Esophagus muscularis mucosa (tissue), 4 donors: ENCODE data around the gene TUBB4A. TPM values are rescaled to one million over a fixed set of nuclear protein-coding genes. Genes with fewer than 3 reads are reported as not detected.

ENCODE experiments used
- DNase-seq: peaks from one replicate; pipeline ENCODE4 v3.0.0-alpha.2; 2017; ENCODE audit errors: extremely low spot score
- H3K27ac ChIP-seq, 4 donors: fragments of 200-600 bp; sonication (generic); replicated peaks in 1 of 4; 1 replicate in 3 of 4; 2 replicates in 1 of 4; pipeline ENCODE4 v1.5.1; 2016 to 2019; ENCODE audit warnings: mild to moderate bottlenecking in 1 of 4
- H3K27me3 ChIP-seq, 4 donors: fragments of 200-600 bp; sonication (generic); one replicate each; pipeline versions ENCODE4 v1.5.1 to v1.6.0; 2016 to 2019
- H3K36me3 ChIP-seq, 4 donors: fragments of 200-600 bp; sonication (generic); one replicate each; pipeline ENCODE4 v1.5.1; 2016 to 2019
- H3K4me1 ChIP-seq, 4 donors: fragments of 200-600 bp; sonication (generic); one replicate each; pipeline ENCODE4 v1.5.1; 2016 to 2019
- H3K4me3 ChIP-seq, 4 donors: fragments of 200-600 bp; sonication (generic); 1 replicate in 2 of 4; 2 replicates in 2 of 4; pipeline ENCODE4 v1.5.1; 2016 to 2019; ENCODE audit warnings: mild to moderate bottlenecking in 4 of 4, moderate library complexity in 1 of 4
- H3K9me3 ChIP-seq, 4 donors: fragments of 200-600 bp; sonication (generic); 1 replicate in 3 of 4; 2 replicates in 1 of 4; pipeline ENCODE4 v1.5.1; 2016 to 2019
- CTCF ChIP-seq, 3 experiments: fragments of 200-600 bp in 2 of 3; fragments of 450-650 bp in 1 of 3; sonication (generic) in 2 of 3; IDR thresholded peaks; one replicate each; pipeline ENCODE4 v1.5.1; 2017 to 2019; ENCODE audit warnings: antibody characterized with exemption in 3 of 3, mild to moderate bottlenecking in 2 of 3, moderate library complexity in 1 of 3
- EP300 ChIP-seq: sonication (generic); formaldehyde crosslinking; IDR thresholded peaks from one replicate; pipeline ENCODE4 v1.6.1; 2017; ENCODE audit warnings: antibody characterized with exemption
- POLR2A ChIP-seq: fragments of 450-650 bp; IDR thresholded peaks from one replicate; pipeline ENCODE4 v1.6.1; 2017; ENCODE audit warnings: antibody characterized with exemption, moderate library complexity, mild to moderate bottlenecking, low read depth
- POLR2AphosphoS5 ChIP-seq, 2 donors: sonication (generic); formaldehyde crosslinking; IDR thresholded peaks; one replicate each; pipeline ENCODE4 v1.6.1; 2017; ENCODE audit warnings: antibody characterized with exemption in 2 of 2
- WGBS: methylation state at CpG from one replicate; pipeline ENCODE4 v1.1.5; 2018; 5-methylcytosine and 5-hydroxymethylcytosine counted together
- intact Hi-C: fragments of 100-400 bp; cut with DNase I; formaldehyde crosslinking; loops from one replicate; pipeline ENCODE4 v1.15.1; 2023
- total RNA-seq, 4 donors: library from RNA; depleted of rRNA; stranded (reverse); fragments of >200 nt; gene quantifications; one replicate each; pipeline versions ENCODE4 v1.1.0 to v1.2.1, GENCODE V29; 2016

Gene TUBB4A
- total RNA-seq, 4 donors from 2014 or later = 1.7 to 4.7 (median 3.4) TPM

GRCh38 chr19:6495947-6496346 is 6.2 kb downstream of the TUBB4A start:
- intact Hi-C loops = no loop called here
- H3K36me3 ChIP-seq = no peaks in the 10 kb centered on the region
- TF ChIP-seq CTCF (IDR thresholded peaks at IDR 0.05) (no peak), EP300 (no peak), POLR2AphosphoS5 (IDR thresholded peaks at IDR 0.05) (no peak), POLR2A (no peak)
- peaks cover 0 to 13% (median 9%) of the 10 kb centered on the region in 4 donors for H3K9me3 ChIP-seq
- no peak overlapping the region for H3K27ac ChIP-seq
- WGBS = 92% methylated on average over 19 of the region's 19 CpGs
- no peaks in the 10 kb centered on the region for H3K4me1 ChIP-seq
- H3K4me3 ChIP-seq = no peak overlapping the region
- DNase-seq = no peak
- peaks cover 0 to 54% (median 5%) of the 10 kb centered on the region in 4 donors for H3K27me3 ChIP-seq

GRCh38 chr19:6494438-6495036 is 7.6 kb downstream of the TUBB4A start:
- WGBS = 88% methylated on average over 8 of the region's 8 CpGs
- intact Hi-C loops = no loop called here
- H3K36me3 ChIP-seq = no peaks in the 10 kb centered on the region
- no peaks in the 10 kb centered on the region for H3K4me1 ChIP-seq
- no peak overlapping the region for H3K27ac ChIP-seq
- no peak overlapping the region for H3K4me3 ChIP-seq
- H3K27me3 ChIP-seq = peaks cover 0 to 47% (median 2%) of the 10 kb centered on the region in 4 donors
- no peak for DNase-seq
- peaks cover 0 to 13% (median 9%) of the 10 kb centered on the region in 4 donors for H3K9me3 ChIP-seq
- TF ChIP-seq EP300 (no peak), POLR2AphosphoS5 (IDR thresholded peaks at IDR 0.05) (no peak), POLR2A (no peak), CTCF (IDR thresholded peaks at IDR 0.05) (no peak)

GRCh38 chr19:6491802-6492592 is 10.1 kb downstream of the TUBB4A start:
- DNase-seq = no peak
- H3K9me3 ChIP-seq = peaks cover 0 to 13% (median 9%) of the 10 kb centered on the region in 4 donors
- no peaks in the 10 kb centered on the region for H3K4me1 ChIP-seq
- no peak overlapping the region for H3K4me3 ChIP-seq
- 91% methylated on average over 4 of the region's 4 CpGs for WGBS
- intact Hi-C loops = no loop called here
- TF ChIP-seq CTCF (IDR thresholded peaks at IDR 0.05) (no peak), EP300 (no peak), POLR2A (no peak), POLR2AphosphoS5 (IDR thresholded peaks at IDR 0.05) (no peak)
- peaks cover 0 to 42% (median 0%) of the 10 kb centered on the region in 4 donors for H3K27me3 ChIP-seq
- no peak overlapping the region for H3K27ac ChIP-seq
- H3K36me3 ChIP-seq = no peaks in the 10 kb centered on the region

- Histone ChIP-seq H3K9me3 (peaks cover 0 to 13% (median 9%) of the 10 kb centered on the region in 4 donors), H3K4me3 (no peak overlapping the region), H3K4me1 (no peaks in the 10 kb centered on the region), H3K27ac (no peak overlapping the region), H3K27me3 (peaks cover 0 to 50% (median 0%) of the 10 kb centered on the region in 4 donors), H3K36me3 (no peaks in the 10 kb centered on the region)
- DNase-seq = no peak
- TF ChIP-seq CTCF (IDR thresholded peaks at IDR 0.05) = no peak
- no peak for TF ChIP-seq EP300
- no peak for TF ChIP-seq POLR2A
- no peak for TF ChIP-seq POLR2AphosphoS5 (IDR thresholded peaks at IDR 0.05)
- intact Hi-C loops = no loop called here
- WGBS = 54% methylated on average over 2 of the region's 2 CpGs
These were observed 12.0 kb downstream of the TUBB4A start for GRCh38 chr19:6490134-6490533.
